Uterus (tissue), 2 donors: ENCODE measurements around the gene KMT2E.

Experiments
- POLR2A ChIP-seq, 2 donors: fragments of 450-650 bp; IDR thresholded peaks; one replicate each; pipeline ENCODE4 v1.6.1; 2016; ENCODE audit warnings: antibody characterized with exemption in 2 of 2, mild to moderate bottlenecking in 1 of 2, moderate library complexity in 1 of 2
- TF ChIP-seq, protein P1 (sequence below), 4 experiments: fragments of 200-600 bp in 2 of 4; fragments of 450-650 bp in 2 of 4; sonication (generic) in 2 of 4; IDR thresholded peaks; one replicate each; pipeline ENCODE4 v1.5.1; 2016 to 2019; ENCODE audit warnings: antibody characterized with exemption in 4 of 4, mild to moderate bottlenecking in 2 of 4, moderate library complexity in 1 of 4

DNA sequence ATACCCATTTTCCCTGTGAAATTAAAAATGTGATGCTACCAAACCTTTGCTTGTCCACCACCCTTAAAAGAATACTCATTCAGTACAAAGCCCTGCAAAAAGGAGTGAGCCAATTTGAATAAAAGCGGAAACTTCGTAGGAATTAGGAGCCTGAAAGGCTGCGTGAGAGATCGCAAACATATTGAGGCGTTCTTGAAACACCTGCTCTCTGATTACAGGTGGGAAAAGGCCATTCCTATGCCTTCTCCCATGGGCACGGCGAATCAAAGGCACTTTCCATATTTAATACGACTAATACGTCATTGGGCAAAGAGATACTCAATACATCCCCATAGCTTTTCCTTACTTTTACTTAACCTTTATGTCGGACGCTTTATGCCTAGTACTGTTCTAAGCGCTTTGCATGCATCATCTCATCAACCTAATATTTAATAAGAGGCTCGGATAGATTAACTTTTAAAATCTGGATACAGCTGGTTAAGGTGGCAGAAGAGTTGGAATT is 30.9 kb upstream of the KMT2E start:
- TF ChIP-seq, protein P1, sequence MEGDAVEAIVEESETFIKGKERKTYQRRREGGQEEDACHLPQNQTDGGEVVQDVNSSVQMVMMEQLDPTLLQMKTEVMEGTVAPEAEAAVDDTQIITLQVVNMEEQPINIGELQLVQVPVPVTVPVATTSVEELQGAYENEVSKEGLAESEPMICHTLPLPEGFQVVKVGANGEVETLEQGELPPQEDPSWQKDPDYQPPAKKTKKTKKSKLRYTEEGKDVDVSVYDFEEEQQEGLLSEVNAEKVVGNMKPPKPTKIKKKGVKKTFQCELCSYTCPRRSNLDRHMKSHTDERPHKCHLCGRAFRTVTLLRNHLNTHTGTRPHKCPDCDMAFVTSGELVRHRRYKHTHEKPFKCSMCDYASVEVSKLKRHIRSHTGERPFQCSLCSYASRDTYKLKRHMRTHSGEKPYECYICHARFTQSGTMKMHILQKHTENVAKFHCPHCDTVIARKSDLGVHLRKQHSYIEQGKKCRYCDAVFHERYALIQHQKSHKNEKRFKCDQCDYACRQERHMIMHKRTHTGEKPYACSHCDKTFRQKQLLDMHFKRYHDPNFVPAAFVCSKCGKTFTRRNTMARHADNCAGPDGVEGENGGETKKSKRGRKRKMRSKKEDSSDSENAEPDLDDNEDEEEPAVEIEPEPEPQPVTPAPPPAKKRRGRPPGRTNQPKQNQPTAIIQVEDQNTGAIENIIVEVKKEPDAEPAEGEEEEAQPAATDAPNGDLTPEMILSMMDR (IDR thresholded peaks at IDR 0.05), result no peak
- TF ChIP-seq POLR2A (IDR thresholded peaks at IDR 0.05), result no peak
